Iris pigment epithelial cell (primary cell): ENCODE data around the gene FGF11.
A peak's percentile ranks its signal among the peaks of the same experiment; 100 is the strongest.

Experiments used
- DNase-seq: peaks from one replicate; pipeline ENCODE4 v3.0.0-alpha.2; 2011; ENCODE audit warnings: low read depth

Gene FGF11

GRCh38 chr17:7439462-7440112, at the start of gene FGF11:
FGF11 (plus strand) TSS chr17:7439512; CDS start chr17:7439621, 109 bp downstream.
- DNase-seq, result no peak

- no peak for DNase-seq
Measured at GRCh38 chr17:7389924-7390910, 49.1 kb upstream of the FGF11 start.

- no peak for DNase-seq
Measured at GRCh38 chr17:7391307-7391706, 48.0 kb upstream of the FGF11 start.

- DNase-seq, result no peak
Measured at GRCh38 chr17:7392696-7393612, 46.4 kb upstream of the FGF11 start.

- DNase-seq, result no peak
Measured at GRCh38 chr17:7393613-7394451, 45.5 kb upstream of the FGF11 start.

- peak; percentile 80 for DNase-seq
Measured at GRCh38 chr17:7394452-7395191, 44.7 kb upstream of the FGF11 start, which contains the start of gene PLSCR3. PLSCR3 (minus strand) TSS chr17:7394525; CDS start chr17:7394110, 415 bp downstream.

- no peak for DNase-seq
Measured at GRCh38 chr17:7396147-7396546, 43.2 kb upstream of the FGF11 start.

GRCh38 chr17:7398612-7399011, 40.7 kb upstream of the FGF11 start:
- no peak for DNase-seq

- no peak for DNase-seq
Measured at GRCh38 chr17:7403043-7403726, 36.1 kb upstream of the FGF11 start.

- DNase-seq, result peak; percentile 74
Measured at GRCh38 chr17:7403727-7403976, 35.7 kb upstream of the FGF11 start.

GRCh38 chr17:7403977-7404736, 35.2 kb upstream of the FGF11 start, which contains the start of gene TMEM256:
TMEM256 (minus strand) TSS chr17:7404097; CDS start chr17:7404084, 13 bp downstream.
- DNase-seq, result peak; percentile 100

GRCh38 chr17:7404737-7405349, 34.5 kb upstream of the FGF11 start:
- no peak for DNase-seq

GRCh38 chr17:7405350-7406234, 33.7 kb upstream of the FGF11 start:
- DNase-seq, result no peak

- no peak for DNase-seq
Measured at GRCh38 chr17:7406235-7406825, 33.0 kb upstream of the FGF11 start.

- no peak for DNase-seq
Measured at GRCh38 chr17:7407082-7407481, 32.2 kb upstream of the FGF11 start.

- DNase-seq, result no peak
Measured at GRCh38 chr17:7407485-7408251, 31.6 kb upstream of the FGF11 start, which contains the start of gene NLGN2. NLGN2 (plus strand) TSS chr17:7407845; CDS start chr17:7408256, 411 bp downstream.
